WTC11 (cell line): Measurements from ENCODE around the gene PSORS1C1.

Source experiments
- AFF4 ChIP-seq: sonication (generic); formaldehyde crosslinking; IDR thresholded peaks from 2 replicates; pipeline ENCODE4 v1.8.1; 2023; ENCODE audit warnings: mild to moderate bottlenecking, missing genetic modification reagents, borderline replicate concordance
- ATF2 ChIP-seq: sonication (generic); formaldehyde crosslinking; IDR thresholded peaks from 2 replicates; pipeline ENCODE4 v1.8.1; 2022; ENCODE audit warnings: low read depth, missing genetic modification reagents, borderline replicate concordance
- CTCF ChIP-seq: fragments of 200-600 bp; IDR thresholded peaks from 2 replicates; pipeline ENCODE4 v1.8.0; 2022; ENCODE audit warnings: antibody characterized with exemption

GRCh38 chr6:31074401-31074800, 40.2 kb upstream of the PSORS1C1 start:
- TF ChIP-seq ATF2 (CRISPR knock-in tag) = no peak
- no peak for TF ChIP-seq AFF4
- no peak for TF ChIP-seq CTCF
